ENCODE measurements around the gene PDP2.
A peak's percentile ranks its signal among the peaks of the same experiment; 100 is the strongest.

PDP2 gene

GRCh38 chr16:66928702-66929388, 48.5 kb downstream of the PDP2 start:
- H3K36me3 ChIP-seq (ENCODE audit: control insufficient read depth, insufficient read depth, low read length), result no peaks in the 10 kb centered on the region
- peaks cover 5% of the 10 kb centered on the region for H3K79me2 ChIP-seq
- no peak overlapping the region for H3K4me2 ChIP-seq (ENCODE audit: low read length)
- no peak overlapping the region for H2AFZ ChIP-seq
- H3K27ac ChIP-seq, result no peak overlapping the region
- TF ChIP-seq CTCF (IDR thresholded peaks at IDR 0.05), result peak; percentile 46
- H3K9ac ChIP-seq, result no peak overlapping the region
- no peak overlapping the region for H3K4me3 ChIP-seq (ENCODE audit: low read depth, low read length)
- H3K4me1 ChIP-seq, result peaks cover 14% of the 10 kb centered on the region
- H3K9me3 ChIP-seq (ENCODE audit: control insufficient read depth, low read length), result no peaks in the 10 kb centered on the region
- H3K27me3 ChIP-seq (ENCODE audit: control insufficient read depth, insufficient read depth, low read length), result no peaks in the 10 kb centered on the region

- Histone ChIP-seq H2AFZ (no peak overlapping the region), H3K9ac (no peak overlapping the region), H3K9me3 (ENCODE audit: control insufficient read depth, low read length) (no peaks in the 10 kb centered on the region), H3K36me3 (ENCODE audit: control insufficient read depth, insufficient read depth, low read length) (no peaks in the 10 kb centered on the region), H3K27ac (no peak overlapping the region), H3K79me2 (peaks cover 7% of the 10 kb centered on the region), H3K27me3 (ENCODE audit: control insufficient read depth, insufficient read depth, low read length) (no peaks in the 10 kb centered on the region), H3K4me2 (ENCODE audit: low read length) (no peak overlapping the region), H3K4me3 (ENCODE audit: low read depth, low read length) (no peak overlapping the region), H3K4me1 (peaks cover 14% of the 10 kb centered on the region)
- no peak for TF ChIP-seq CTCF (IDR thresholded peaks at IDR 0.05)
Measured at GRCh38 chr16:66930189-66930588, 49.9 kb downstream of the PDP2 start.

- H3K4me3 ChIP-seq (ENCODE audit: low read depth, low read length), result no peak overlapping the region
- peaks cover 13% of the 10 kb centered on the region for H3K79me2 ChIP-seq
- peaks cover 17% of the 10 kb centered on the region for H3K4me1 ChIP-seq
- H2AFZ ChIP-seq, result no peak overlapping the region
- no peaks in the 10 kb centered on the region for H3K27me3 ChIP-seq (ENCODE audit: control insufficient read depth, insufficient read depth, low read length)
- no peaks in the 10 kb centered on the region for H3K36me3 ChIP-seq (ENCODE audit: control insufficient read depth, insufficient read depth, low read length)
- TF ChIP-seq CTCF (IDR thresholded peaks at IDR 0.05), result no peak
- H3K9me3 ChIP-seq (ENCODE audit: control insufficient read depth, low read length), result no peaks in the 10 kb centered on the region
- no peak overlapping the region for H3K27ac ChIP-seq
- H3K9ac ChIP-seq, result no peak overlapping the region
- no peak overlapping the region for H3K4me2 ChIP-seq (ENCODE audit: low read length)
Measured at GRCh38 chr16:66931665-66932064, 51.4 kb downstream of the PDP2 start.

- no peaks in the 10 kb centered on the region for H3K27me3 ChIP-seq (ENCODE audit: control insufficient read depth, insufficient read depth, low read length)
- no peak overlapping the region for H3K4me3 ChIP-seq (ENCODE audit: low read depth, low read length)
- no peaks in the 10 kb centered on the region for H3K9me3 ChIP-seq (ENCODE audit: control insufficient read depth, low read length)
- peaks cover 13% of the 10 kb centered on the region for H3K79me2 ChIP-seq
- TF ChIP-seq CTCF (IDR thresholded peaks at IDR 0.05), result no peak
- no peak overlapping the region for H2AFZ ChIP-seq
- H3K27ac ChIP-seq, result no peak overlapping the region
- no peak overlapping the region for H3K9ac ChIP-seq
- no peak overlapping the region for H3K4me2 ChIP-seq (ENCODE audit: low read length)
- peaks cover 17% of the 10 kb centered on the region for H3K4me1 ChIP-seq
- H3K36me3 ChIP-seq (ENCODE audit: control insufficient read depth, insufficient read depth, low read length), result no peaks in the 10 kb centered on the region
Measured at GRCh38 chr16:66932076-66932475, 51.8 kb downstream of the PDP2 start.

GRCh38 chr16:66933776-66934137, 53.4 kb downstream of the PDP2 start:
- H3K27me3 ChIP-seq (ENCODE audit: control insufficient read depth, insufficient read depth, low read length), result no peaks in the 10 kb centered on the region
- no peak for TF ChIP-seq CTCF (IDR thresholded peaks at IDR 0.05)
- H3K9ac ChIP-seq, result peak overlapping the region; percentile 98
- H3K4me2 ChIP-seq (ENCODE audit: low read length), result peak overlapping the region; percentile 100
- peak overlapping the region; percentile 99 for H3K4me3 ChIP-seq (ENCODE audit: low read depth, low read length)
- H3K27ac ChIP-seq, result peak overlapping the region; percentile 98
- H3K9me3 ChIP-seq (ENCODE audit: control insufficient read depth, low read length), result no peaks in the 10 kb centered on the region
- H2AFZ ChIP-seq, result peak overlapping the region; percentile 92
- H3K4me1 ChIP-seq, result peaks cover 17% of the 10 kb centered on the region
- H3K36me3 ChIP-seq (ENCODE audit: control insufficient read depth, insufficient read depth, low read length), result no peaks in the 10 kb centered on the region
- peaks cover 13% of the 10 kb centered on the region for H3K79me2 ChIP-seq

All from parathyroid adenoma (tissue), 2 donors.